ENCODE measurements around the gene PEX19.

The PEX19 gene

DNA sequence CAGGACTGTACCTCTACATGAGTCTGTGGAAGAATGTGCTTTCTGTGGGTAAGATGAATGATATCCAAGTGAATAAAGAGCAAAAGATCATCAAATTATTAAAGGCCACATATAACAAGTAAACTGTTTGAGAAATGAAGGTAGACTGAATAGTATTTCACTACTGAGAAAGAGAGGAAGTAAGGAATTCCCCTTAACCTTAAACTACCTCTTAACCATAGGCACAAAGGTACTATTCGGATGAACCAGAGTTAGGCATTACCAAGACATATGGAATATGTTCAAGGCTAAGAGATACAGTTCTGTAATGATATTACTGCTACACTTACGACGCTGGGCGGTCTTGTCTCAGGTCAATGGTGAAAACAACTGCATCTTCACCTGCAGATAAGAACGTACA lies 48.1 kb downstream of the PEX19 start:
- no peak for FAIRE-seq

DNA sequence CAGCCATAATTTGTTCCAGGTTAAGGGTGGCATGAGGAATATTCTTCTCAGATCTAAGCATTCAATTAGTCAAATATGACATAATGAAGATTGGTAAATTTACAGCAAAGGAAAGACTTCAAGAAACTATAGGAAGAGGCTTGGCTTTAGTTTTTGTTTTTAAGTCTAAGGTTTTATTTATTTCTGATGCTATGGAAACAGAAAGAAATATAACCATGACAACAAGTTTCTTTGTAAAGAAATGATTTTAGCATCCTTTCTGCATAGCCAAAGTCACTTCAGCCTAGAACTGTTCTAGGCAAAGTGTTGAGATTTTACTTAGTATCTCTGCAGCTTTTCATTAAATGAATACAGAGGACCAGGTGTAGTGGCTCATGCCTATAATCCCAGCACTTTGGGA lies 52.0 kb downstream of the PEX19 start:
- no peak for FAIRE-seq

DNA sequence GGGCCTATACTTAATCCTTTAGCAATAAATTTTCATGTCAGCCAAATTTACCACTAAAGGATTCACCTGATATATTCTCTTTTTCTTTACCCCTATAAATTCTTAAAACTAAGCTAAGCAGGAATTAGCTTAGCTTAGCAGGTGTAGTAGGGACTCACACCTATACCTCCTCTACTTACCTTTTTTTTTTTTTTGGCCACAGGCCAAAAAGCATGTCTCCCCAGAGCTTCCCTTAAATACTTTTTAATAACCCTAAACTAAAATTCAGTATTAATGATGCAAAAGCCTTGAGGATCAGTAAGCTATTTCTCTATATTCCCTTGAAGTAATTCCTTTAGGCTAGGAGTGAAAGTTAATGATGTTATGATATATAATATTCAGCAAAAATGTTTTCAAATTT lies 56.5 kb downstream of the PEX19 start:
- FAIRE-seq, result no peak

- no peak for FAIRE-seq
Observed at GRCh38 chr1:160227561-160227960, 57.4 kb downstream of the PEX19 start.

DNA sequence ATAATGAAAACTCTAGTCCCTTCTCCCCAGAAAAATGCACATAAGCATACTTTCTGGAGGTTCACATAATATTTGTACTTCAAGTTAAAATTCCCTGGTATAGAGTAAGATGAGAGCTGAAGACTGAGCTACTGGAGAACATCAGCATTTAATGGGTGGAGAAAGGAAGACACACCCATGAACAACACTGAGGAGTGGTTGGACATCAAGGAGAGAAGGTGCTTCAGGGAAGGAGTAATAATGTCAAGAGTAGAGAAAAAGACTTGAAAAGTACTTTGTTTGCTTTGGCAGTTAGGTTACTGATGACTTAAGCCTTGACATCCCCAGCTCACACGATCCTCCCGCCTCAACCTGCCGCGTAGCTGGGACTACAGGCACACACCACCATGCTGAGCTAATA lies 57.9 kb downstream of the PEX19 start:
- no peak for FAIRE-seq
